A549 (cell line): ENCODE measurements around the gene AIF1.

Experiments used
- BCL3 ChIP-seq: fragments of >200 bp; sonication (Bioruptor Twin); formaldehyde crosslinking; IDR thresholded peaks from 3 replicates; pipeline ENCODE4 v1.6.1; 2016
- CTCF ChIP-seq: fragments of >200 bp; sonication (Bioruptor Twin); formaldehyde crosslinking; IDR thresholded peaks from 3 replicates; pipeline ENCODE4 v1.5.1; 2016
- ESRRA ChIP-seq: fragments of 150-350 bp; IDR thresholded peaks from 2 replicates; pipeline ENCODE4 v1.6.1; 2014; ENCODE audit warnings: mild to moderate bottlenecking, low read length, borderline replicate concordance
- HDAC2 ChIP-seq: fragments of 200-600 bp; sonication (generic); IDR thresholded peaks from 2 replicates; pipeline ENCODE4 v1.6.1; 2016
- MAFK ChIP-seq: fragments of 450-650 bp; IDR thresholded peaks from 2 replicates; pipeline ENCODE4 v1.6.1; 2014; ENCODE audit not compliant: partially characterized antibody
- POLR2A ChIP-seq: IDR thresholded peaks from 2 replicates; pipeline ENCODE4 v1.6.1; 2012; ENCODE audit warnings: mild to moderate bottlenecking, low read length
- REST ChIP-seq: fragments of 200-600 bp; sonication (generic); IDR thresholded peaks from 2 replicates; pipeline ENCODE4 v1.6.1; 2016; ENCODE audit warnings: antibody characterized with exemption, mild to moderate bottlenecking, moderate library complexity
- SREBF2 ChIP-seq: fragments of 450-650 bp; IDR thresholded peaks from 2 replicates; pipeline ENCODE4 v1.6.1; 2014; ENCODE audit warnings: mild to moderate bottlenecking, moderate library complexity
- USF2 ChIP-seq: fragments of 450-650 bp; IDR thresholded peaks from 2 replicates; pipeline ENCODE4 v1.6.1; 2014; ENCODE audit warnings: antibody characterized with exemption

GRCh38 chr6:31585491-31585890 lies 29.5 kb upstream of the AIF1 start:
- TF ChIP-seq CTCF, result peak; percentile 23; the same call in 2 of the 3 replicates
- no peak for TF ChIP-seq REST
- TF ChIP-seq POLR2A, result no peak
- no peak for TF ChIP-seq HDAC2
- TF ChIP-seq SREBF2, result no peak
- TF ChIP-seq BCL3, result no peak
- no peak for TF ChIP-seq ESRRA
- no peak for TF ChIP-seq USF2
- no peak for TF ChIP-seq MAFK
